Lower lobe of right lung (tissue), 2 donors: ENCODE data around the gene RPL11. TPM values are rescaled to one million over a fixed set of nuclear protein-coding genes. Genes with fewer than 3 reads are reported as not detected.

Experiments
- ATAC-seq, 2 donors: fragments of 200-7000 bp; cut with Tn5 transposase; one replicate each; pipeline ENCODE4 v1.9.1; 2020 to 2022; ENCODE audit warnings: mild to moderate bottlenecking in 2 of 2, moderate library complexity in 2 of 2
- DNase-seq: peaks from one replicate; pipeline ENCODE4 v3.0.0-alpha.2; 2020
- H3K27ac ChIP-seq: fragments of 200-600 bp; one replicate; pipeline ENCODE4 v1.8.0; 2022
- H3K27me3 ChIP-seq: fragments of 200-600 bp; one replicate; pipeline ENCODE4 v1.8.0; 2022; ENCODE audit warnings: low read depth
- H3K36me3 ChIP-seq: fragments of 200-600 bp; one replicate; pipeline ENCODE4 v1.8.0; 2022; ENCODE audit warnings: mild to moderate bottlenecking
- H3K4me1 ChIP-seq: fragments of 200-600 bp; one replicate; pipeline ENCODE4 v1.8.0; 2022
- H3K4me3 ChIP-seq: fragments of 200-600 bp; one replicate; pipeline ENCODE4 v1.8.0; 2022; ENCODE audit warnings: mild to moderate bottlenecking
- H3K9me3 ChIP-seq: fragments of 200-600 bp; one replicate; pipeline ENCODE4 v1.8.0; 2022
- CTCF ChIP-seq: fragments of 200-600 bp; IDR thresholded peaks from one replicate; pipeline ENCODE4 v1.8.0; 2022; ENCODE audit warnings: antibody characterized with exemption, mild to moderate bottlenecking
- intact Hi-C: fragments of 100-400 bp; cut with DNase I; formaldehyde crosslinking; loops from one replicate; pipeline ENCODE4 v1.11.0; 2022
- total RNA-seq: library from RNA; stranded (reverse); fragmentation: NEBNext Ultra II Directional; extraction: Animal tissue kit (Norgen Biotek cat#: 25700); gene quantifications from one replicate; pipeline ENCODE4 v1.2.1, GENCODE V29; 2021
- donor health status: DM: no; HTN: yes; CAD: no; lungs with severe emphysema.

The RPL11 gene
- total RNA-seq, 1 donor from 2014 or later, result 959 TPM

- TF ChIP-seq CTCF, result no peak
- DNase-seq (no peak), ATAC-seq (no peak)
- Histone ChIP-seq H3K36me3 (no peaks in the 10 kb centered on the region), H3K27ac (no peak overlapping the region), H3K4me1 (no peaks in the 10 kb centered on the region), H3K4me3 (no peak overlapping the region), H3K9me3 (no peaks in the 10 kb centered on the region), H3K27me3 (no peaks in the 10 kb centered on the region)
- intact Hi-C loops, result no loop called here
Measured at GRCh38 chr1:23660671-23661070, 30.9 kb upstream of the RPL11 start.

GRCh38 chr1:23661887-23662286 is 29.7 kb upstream of the RPL11 start:
- no peak for ATAC-seq
- H3K4me3 ChIP-seq, result no peak overlapping the region
- no peaks in the 10 kb centered on the region for H3K9me3 ChIP-seq
- no peaks in the 10 kb centered on the region for H3K36me3 ChIP-seq
- H3K4me1 ChIP-seq, result no peaks in the 10 kb centered on the region
- no peak overlapping the region for H3K27ac ChIP-seq
- intact Hi-C loops, result no loop called here
- TF ChIP-seq CTCF, result no peak
- no peaks in the 10 kb centered on the region for H3K27me3 ChIP-seq
- no peak for DNase-seq

- H3K27ac ChIP-seq, result no peak overlapping the region
- H3K4me3 ChIP-seq, result no peak overlapping the region
- no peaks in the 10 kb centered on the region for H3K4me1 ChIP-seq
- no peaks in the 10 kb centered on the region for H3K27me3 ChIP-seq
- intact Hi-C loops, result no loop called here
- ATAC-seq (no peak), DNase-seq (no peak)
- TF ChIP-seq CTCF, result no peak
- no peaks in the 10 kb centered on the region for H3K36me3 ChIP-seq
- no peaks in the 10 kb centered on the region for H3K9me3 ChIP-seq
Measured at GRCh38 chr1:23664837-23665795, 26.5 kb upstream of the RPL11 start.

GRCh38 chr1:23667411-23667810 is 24.2 kb upstream of the RPL11 start:
- no peak for TF ChIP-seq CTCF

DNA sequence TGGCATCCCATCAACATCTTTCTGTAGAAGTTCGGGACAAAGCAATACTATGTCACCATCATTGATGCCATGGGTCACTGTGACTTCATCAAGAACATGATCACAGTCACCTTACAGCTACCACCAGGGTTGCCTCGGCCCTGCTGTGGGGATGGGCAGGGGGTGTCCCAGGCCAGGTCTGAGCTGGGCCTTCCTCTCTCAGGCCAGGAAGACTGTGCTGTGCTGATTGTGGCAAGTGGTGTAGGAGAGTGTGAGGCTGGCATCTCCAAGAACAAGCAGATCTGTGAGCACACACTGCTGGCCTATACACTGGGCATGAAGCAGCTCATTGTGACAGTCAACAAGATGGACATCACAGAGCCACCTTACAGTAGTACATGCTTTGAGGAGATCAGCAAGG is 20.9 kb upstream of the RPL11 start:
- H3K4me3 ChIP-seq, result no peak overlapping the region
- intact Hi-C loops, result no loop called here
- DNase-seq, result no peak

More at GRCh38 chr1:23667411-23667810, 24.2 kb upstream of the RPL11 start:
- Histone ChIP-seq H3K9me3 (no peaks in the 10 kb centered on the region), H3K4me3 (no peak overlapping the region), H3K4me1 (no peaks in the 10 kb centered on the region), H3K27ac (no peak overlapping the region), H3K36me3 (no peaks in the 10 kb centered on the region), H3K27me3 (no peaks in the 10 kb centered on the region)
- ATAC-seq (no peak), DNase-seq (no peak)
- intact Hi-C loops, result no loop called here

More for the DNA sequence above, 20.9 kb upstream of the RPL11 start:
- no peaks in the 10 kb centered on the region for H3K27me3 ChIP-seq
- H3K36me3 ChIP-seq, result no peaks in the 10 kb centered on the region
- H3K27ac ChIP-seq, result no peak overlapping the region
- no peaks in the 10 kb centered on the region for H3K9me3 ChIP-seq
- TF ChIP-seq CTCF, result no peak
- no peaks in the 10 kb centered on the region for H3K4me1 ChIP-seq
- ATAC-seq, result peak in 1 of 2 donors; percentile 25
